Neuronal stem cell (in vitro differentiated cells): ENCODE data around the gene MCM10.

Experiments
- DNase-seq: peaks from one replicate; pipeline ENCODE4 v3.0.0-alpha.2; 2013; ENCODE audit warnings: low spot score
- H2AFZ ChIP-seq: one replicate; pipeline ENCODE4 v1.6.1; 2013; ENCODE audit warnings: mild to moderate bottlenecking, low read length, inconsistent platforms
- H2AK5ac ChIP-seq: 2 replicates; pipeline ENCODE4 v1.6.1; 2013; ENCODE audit warnings: low read depth, mild to moderate bottlenecking, inconsistent platforms, low read length, moderate library complexity, mixed read lengths
- H2BK120ac ChIP-seq: 2 replicates; pipeline ENCODE4 v1.6.1; 2013; ENCODE audit warnings: low read depth, mild to moderate bottlenecking, inconsistent platforms, low read length, moderate library complexity, mixed read lengths
- H2BK12ac ChIP-seq: one replicate; pipeline ENCODE4 v1.6.1; 2013; ENCODE audit warnings: low read length, inconsistent platforms
- H2BK15ac ChIP-seq: 2 replicates; pipeline ENCODE4 v1.6.1; 2013; ENCODE audit warnings: mild to moderate bottlenecking, low read length, inconsistent platforms, mixed read lengths
- H2BK5ac ChIP-seq: one replicate; pipeline ENCODE4 v1.6.1; 2013; ENCODE audit warnings: inconsistent platforms, mild to moderate bottlenecking, low read length, moderate library complexity
- H3K14ac ChIP-seq: one replicate; pipeline ENCODE4 v1.6.1; 2013; ENCODE audit warnings: low read length, inconsistent platforms
- H3K18ac ChIP-seq: 2 replicates; pipeline ENCODE4 v1.6.1; 2013; ENCODE audit warnings: low read length, inconsistent platforms
- H3K23ac ChIP-seq: 2 replicates; pipeline ENCODE4 v1.6.1; 2013; ENCODE audit warnings: low read depth, mild to moderate bottlenecking, mixed read lengths, low read length, inconsistent platforms; ENCODE audit not compliant: poor library complexity
- H3K27ac ChIP-seq: replicated peaks from 3 replicates; pipeline ENCODE4 v1.5.1; 2013; ENCODE audit warnings: low read length, inconsistent platforms
- H3K27me3 ChIP-seq, 3 experiments: 2 replicates each; pipeline ENCODE4 v1.6.1; 2013; ENCODE audit warnings: low read length in 3 of 3, mild to moderate bottlenecking in 2 of 3, inconsistent platforms in 1 of 3, low read depth in 1 of 3, mixed read lengths in 1 of 3, moderate library complexity in 1 of 3; ENCODE audit not compliant: control insufficient read depth in 3 of 3, insufficient read depth in 3 of 3
- H3K36me3 ChIP-seq, 2 donors: replicated peaks in 1 of 2; 2 replicates each; pipeline ENCODE4 v1.6.1; 2013; ENCODE audit warnings: low read length in 2 of 2; ENCODE audit not compliant: control insufficient read depth in 2 of 2, insufficient read depth in 2 of 2
- H3K4ac ChIP-seq: 2 replicates; pipeline ENCODE4 v1.6.1; 2013; ENCODE audit warnings: inconsistent platforms, mild to moderate bottlenecking, low read length, moderate library complexity
- H3K4me1 ChIP-seq, 2 donors: 1 replicate in 1 of 2; 2 replicates in 1 of 2; pipeline ENCODE4 v1.6.1; 2013; ENCODE audit warnings: low read length in 2 of 2, low read depth in 1 of 2; ENCODE audit not compliant: control insufficient read depth in 2 of 2, insufficient read depth in 1 of 2
- H3K4me2 ChIP-seq: one replicate; pipeline ENCODE4 v1.6.1; 2013; ENCODE audit warnings: mild to moderate bottlenecking, low read length, inconsistent platforms; ENCODE audit not compliant: insufficient read depth, poor library complexity, severe bottlenecking
- H3K4me3 ChIP-seq, 2 donors: 2 replicates each; pipeline ENCODE4 v1.5.1; 2013; ENCODE audit warnings: low read length in 2 of 2, mild to moderate bottlenecking in 2 of 2, inconsistent platforms in 1 of 2, moderate library complexity in 1 of 2
- H3K79me1 ChIP-seq: one replicate; pipeline ENCODE4 v1.6.1; 2013; ENCODE audit warnings: low read depth, mild to moderate bottlenecking, inconsistent platforms, low read length, moderate library complexity
- H3K9ac ChIP-seq: one replicate; pipeline ENCODE4 v1.6.1; 2013; ENCODE audit warnings: mild to moderate bottlenecking, low read depth, low read length, inconsistent platforms; ENCODE audit not compliant: poor library complexity
- H3K9me3 ChIP-seq, 2 donors: replicated peaks in 1 of 2; 2 replicates each; pipeline versions ENCODE3 to v1.6.1; 2013; ENCODE audit warnings: low read length in 2 of 2, mild to moderate bottlenecking in 2 of 2, inconsistent platforms in 1 of 2, low read depth in 1 of 2, mixed read lengths in 1 of 2, moderate library complexity in 1 of 2; ENCODE audit not compliant: control insufficient read depth in 2 of 2, insufficient read depth in 1 of 2
- H4K8ac ChIP-seq: one replicate; pipeline ENCODE4 v1.6.1; 2013; ENCODE audit warnings: low read depth, mild to moderate bottlenecking, inconsistent platforms, low read length, moderate library complexity
- H4K91ac ChIP-seq: one replicate; pipeline ENCODE4 v1.6.1; 2013; ENCODE audit warnings: low read length, low read depth, mild to moderate bottlenecking, inconsistent platforms; ENCODE audit not compliant: poor library complexity
- WGBS, 2 donors: extraction: QIAGEN DNeasy Blood & Tissue Kit; methylation state at CpG; one replicate each; pipeline ENCODE4 v1.1.7; 2013; ENCODE audit warnings: missing lambda C conversion rate in 2 of 2, mixed read lengths in 1 of 2; ENCODE audit not compliant: insufficient read length in 2 of 2, insufficient replicate concordance in 1 of 2; ENCODE audit errors: extremely low coverage in 2 of 2; 5-methylcytosine and 5-hydroxymethylcytosine counted together

Gene MCM10

GRCh38 chr10:13143766-13144165, 17.6 kb upstream of the MCM10 start:
- H2BK12ac ChIP-seq = no peak overlapping the region
- no peak overlapping the region for H3K27ac ChIP-seq
- H2AK5ac ChIP-seq = no peak overlapping the region
- H2BK5ac ChIP-seq = no peak overlapping the region
- no peaks in the 10 kb centered on the region for H3K36me3 ChIP-seq
- no peak overlapping the region for H4K91ac ChIP-seq
- H3K9ac ChIP-seq = no peak overlapping the region
- no peaks in the 10 kb centered on the region for H3K27me3 ChIP-seq
- no peak overlapping the region for H3K14ac ChIP-seq
- no peak overlapping the region for H3K4me3 ChIP-seq
- no peak overlapping the region for H4K8ac ChIP-seq
- H3K9me3 ChIP-seq = peaks cover 0 to 4% of the 10 kb centered on the region in 2 donors
- H3K4me1 ChIP-seq = peaks cover 4 to 12% of the 10 kb centered on the region in 2 donors
- H3K23ac ChIP-seq = no peak overlapping the region
- no CpG with 5 or more reads among the region's 1 CpG for WGBS, 2 donors
- H3K79me1 ChIP-seq = no peaks in the 10 kb centered on the region
- DNase-seq = no peak
- no peak overlapping the region for H2AFZ ChIP-seq
- H2BK120ac ChIP-seq = no peak overlapping the region
- H3K18ac ChIP-seq = no peak overlapping the region
- no peak overlapping the region for H3K4ac ChIP-seq
- H2BK15ac ChIP-seq = no peak overlapping the region
- no peak overlapping the region for H3K4me2 ChIP-seq

- Histone ChIP-seq H3K9ac (no peak overlapping the region), H3K23ac (no peak overlapping the region), H2AK5ac (no peak overlapping the region), H3K4me3 (no peak overlapping the region), H3K79me1 (no peaks in the 10 kb centered on the region), H3K18ac (no peak overlapping the region), H2BK12ac (no peak overlapping the region), H4K91ac (no peak overlapping the region), H3K14ac (no peak overlapping the region), H3K27me3 (no peaks in the 10 kb centered on the region), H3K36me3 (no peaks in the 10 kb centered on the region), H3K4me2 (no peak overlapping the region), H3K4ac (no peak overlapping the region), H3K9me3 (peaks cover 0 to 4% of the 10 kb centered on the region in 2 donors), H2BK5ac (no peak overlapping the region), H2BK120ac (no peak overlapping the region), H3K4me1 (peaks cover 4 to 7% of the 10 kb centered on the region in 2 donors), H4K8ac (no peak overlapping the region), H3K27ac (no peak overlapping the region), H2BK15ac (no peak overlapping the region), H2AFZ (no peak overlapping the region)
- WGBS, 2 donors = no CpG with 5 or more reads among the region's 3 CpGs
- no peak for DNase-seq
Observed at GRCh38 chr10:13144814-13145213, 16.5 kb upstream of the MCM10 start.

- Histone ChIP-seq H3K18ac (no peak overlapping the region), H3K23ac (peak overlapping the region; percentile 55), H3K14ac (no peak overlapping the region), H2BK12ac (no peak overlapping the region), H3K79me1 (no peaks in the 10 kb centered on the region), H2BK15ac (no peak overlapping the region), H3K9me3 (peaks cover 0 to 4% of the 10 kb centered on the region in 2 donors), H2AFZ (no peak overlapping the region), H2BK120ac (no peak overlapping the region), H3K9ac (no peak overlapping the region), H3K4me2 (no peak overlapping the region), H3K27ac (no peak overlapping the region), H4K91ac (no peak overlapping the region), H3K4me1 (peaks cover 2 to 3% of the 10 kb centered on the region in 2 donors), H3K27me3 (no peaks in the 10 kb centered on the region), H4K8ac (no peak overlapping the region), H3K4me3 (no peak overlapping the region), H2BK5ac (no peak overlapping the region), H3K4ac (no peak overlapping the region), H2AK5ac (no peak overlapping the region), H3K36me3 (no peaks in the 10 kb centered on the region)
- WGBS, 2 donors = no CpG with 5 or more reads among the region's 1 CpG
- no peak for DNase-seq
Observed at GRCh38 chr10:13146379-13146778, 15.0 kb upstream of the MCM10 start.

GRCh38 chr10:13147161-13147560, 14.2 kb upstream of the MCM10 start:
- Histone ChIP-seq H2AFZ (no peak overlapping the region), H2BK15ac (no peak overlapping the region), H2BK120ac (no peak overlapping the region), H2AK5ac (no peak overlapping the region), H3K18ac (no peak overlapping the region), H3K4ac (no peak overlapping the region), H3K9ac (no peak overlapping the region), H3K36me3 (no peaks in the 10 kb centered on the region), H3K79me1 (no peaks in the 10 kb centered on the region), H3K27me3 (no peaks in the 10 kb centered on the region), H3K27ac (no peak overlapping the region), H3K4me3 (no peak overlapping the region), H2BK12ac (no peak overlapping the region), H4K8ac (no peak overlapping the region), H4K91ac (no peak overlapping the region), H3K23ac (no peak overlapping the region), H2BK5ac (no peak overlapping the region), H3K4me1 (no peaks in the 10 kb centered on the region), H3K9me3 (peaks cover 0 to 4% of the 10 kb centered on the region in 2 donors), H3K4me2 (no peak overlapping the region), H3K14ac (no peak overlapping the region)
- DNase-seq = no peak
